Subcutaneous abdominal adipose tissue (tissue), 5 donors: ENCODE measurements around the gene CSNK1D.

ENCODE experiments used
- H3K27ac ChIP-seq: one replicate; pipeline ENCODE4 v1.7.0; 2013; ENCODE audit warnings: low read depth, mild to moderate bottlenecking, inconsistent platforms, low read length, moderate library complexity
- H3K27me3 ChIP-seq, 5 donors: one replicate each; pipeline ENCODE4 v1.7.0; 2013; ENCODE audit warnings: low read length in 5 of 5, inconsistent platforms in 1 of 5; ENCODE audit not compliant: control insufficient read depth in 5 of 5, insufficient read depth in 4 of 5
- H3K36me3 ChIP-seq, 5 donors: one replicate each; pipeline ENCODE4 v1.7.0; 2013; ENCODE audit warnings: low read length in 5 of 5; ENCODE audit not compliant: control insufficient read depth in 5 of 5, insufficient read depth in 5 of 5
- H3K4me1 ChIP-seq, 5 donors: one replicate each; pipeline ENCODE4 v1.7.0; 2013; ENCODE audit warnings: low read length in 5 of 5, mild to moderate bottlenecking in 3 of 5, moderate library complexity in 1 of 5; ENCODE audit not compliant: control insufficient read depth in 5 of 5, insufficient read depth in 5 of 5
- H3K4me3 ChIP-seq, 5 donors: one replicate each; pipeline ENCODE4 v1.7.0; 2013; ENCODE audit warnings: low read length in 5 of 5, low read depth in 1 of 5
- H3K9ac ChIP-seq, 5 donors: one replicate each; pipeline ENCODE4 v1.7.0; 2013; ENCODE audit warnings: low read length in 5 of 5, mild to moderate bottlenecking in 4 of 5, moderate library complexity in 3 of 5
- H3K9me3 ChIP-seq, 5 donors: one replicate each; pipeline ENCODE4 v1.7.0; 2013; ENCODE audit warnings: low read length in 5 of 5; ENCODE audit not compliant: control insufficient read depth in 5 of 5
- donor health status: healthy.
- donor health status: healthy.
- donor health status: healthy.
- donor health status: healthy.
- donor health status: healthy.

CSNK1D gene

DNA sequence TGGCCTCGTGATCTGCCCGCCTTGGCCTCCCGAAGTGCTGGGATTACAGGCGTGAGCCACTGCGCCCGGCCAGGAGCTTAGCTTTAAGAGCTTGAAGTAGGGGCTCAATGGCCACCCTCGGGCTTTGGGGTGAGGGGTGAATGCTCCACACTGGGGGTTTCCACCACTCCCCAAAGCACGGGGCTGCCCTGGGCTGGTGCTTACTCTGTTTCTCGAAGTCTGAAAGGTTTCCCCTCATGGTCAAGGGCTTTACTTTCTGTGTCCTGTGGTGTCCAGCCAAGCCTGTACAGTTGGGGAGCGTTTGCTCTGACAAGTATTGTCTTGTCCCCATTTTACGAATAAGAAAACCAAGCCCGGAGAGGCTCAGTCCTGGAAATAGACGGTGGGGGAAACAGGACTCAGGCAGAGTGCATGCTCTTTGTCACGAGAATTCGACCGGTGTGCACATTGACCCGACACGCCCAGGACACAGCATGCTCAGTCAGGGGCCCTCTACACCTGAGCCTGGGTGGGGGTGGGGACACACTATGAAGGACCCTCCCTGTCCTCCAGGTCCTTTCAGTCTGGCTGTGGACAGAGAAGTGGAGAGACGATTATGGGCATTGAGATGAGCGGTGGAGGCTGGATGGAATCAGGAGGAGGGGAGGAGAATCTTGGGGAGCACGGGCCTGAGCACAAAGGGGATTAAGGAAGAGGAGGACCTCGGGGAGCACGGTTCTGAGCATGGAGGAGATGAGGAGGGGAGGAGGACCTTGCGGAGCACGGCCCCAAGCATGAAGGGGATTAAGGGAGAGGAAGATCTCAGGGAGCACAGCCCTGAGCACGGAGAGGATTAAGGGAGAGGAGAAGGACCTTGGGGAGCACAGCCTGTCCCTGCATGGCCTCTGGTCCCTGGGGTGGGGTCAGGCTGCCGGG lies 36.4 kb upstream of the CSNK1D start:
- H3K36me3 ChIP-seq, result no peaks in the 10 kb centered on the region
- H3K9ac ChIP-seq, result no peak overlapping the region
- H3K27ac ChIP-seq, result no peak overlapping the region
- no peak overlapping the region for H3K4me3 ChIP-seq
- H3K9me3 ChIP-seq, result no peaks in the 10 kb centered on the region
- H3K4me1 ChIP-seq, result peaks cover 0 to 8% (median 0%) of the 10 kb centered on the region in 5 donors
- peaks cover 24 to 37% (median 29%) of the 10 kb centered on the region in 5 donors for H3K27me3 ChIP-seq

GRCh38 chr17:82305727-82306300 lies 32.3 kb upstream of the CSNK1D start:
- peaks cover 0 to 6% (median 2%) of the 10 kb centered on the region in 5 donors for H3K4me1 ChIP-seq
- no peak overlapping the region for H3K9ac ChIP-seq
- H3K9me3 ChIP-seq, result no peaks in the 10 kb centered on the region
- H3K36me3 ChIP-seq, result no peaks in the 10 kb centered on the region
- no peak overlapping the region for H3K27ac ChIP-seq
- peaks cover 16 to 34% (median 17%) of the 10 kb centered on the region in 5 donors for H3K27me3 ChIP-seq
- H3K4me3 ChIP-seq, result no peak overlapping the region

GRCh38 chr17:82304826-82305726 lies 31.6 kb upstream of the CSNK1D start:
- no peak overlapping the region for H3K27ac ChIP-seq
- H3K4me3 ChIP-seq, result no peak overlapping the region
- no peak overlapping the region for H3K9ac ChIP-seq
- no peaks in the 10 kb centered on the region for H3K36me3 ChIP-seq
- H3K27me3 ChIP-seq, result peaks cover 9 to 27% (median 10%) of the 10 kb centered on the region in 5 donors
- H3K4me1 ChIP-seq, result peaks cover 0 to 9% (median 3%) of the 10 kb centered on the region in 5 donors
- H3K9me3 ChIP-seq, result no peaks in the 10 kb centered on the region

- Histone ChIP-seq H3K27ac (no peak overlapping the region), H3K9me3 (no peaks in the 10 kb centered on the region), H3K4me3 (no peak overlapping the region), H3K4me1 (peaks cover 0 to 9% (median 3%) of the 10 kb centered on the region in 5 donors), H3K36me3 (no peaks in the 10 kb centered on the region), H3K27me3 (peaks cover 3 to 21% (median 7%) of the 10 kb centered on the region in 5 donors), H3K9ac (no peak overlapping the region)
These were observed 30.7 kb upstream of the CSNK1D start for GRCh38 chr17:82303944-82304808.

- Histone ChIP-seq H3K27ac (no peak overlapping the region), H3K36me3 (no peaks in the 10 kb centered on the region), H3K27me3 (peaks cover 3 to 21% (median 7%) of the 10 kb centered on the region in 5 donors), H3K4me3 (no peak overlapping the region), H3K4me1 (peaks cover 0 to 18% (median 9%) of the 10 kb centered on the region in 5 donors), H3K9ac (no peak overlapping the region), H3K9me3 (no peaks in the 10 kb centered on the region)
These were observed 29.8 kb upstream of the CSNK1D start for GRCh38 chr17:82302991-82303943.

- H3K36me3 ChIP-seq, result no peaks in the 10 kb centered on the region
- H3K9ac ChIP-seq, result no peak overlapping the region
- no peak overlapping the region for H3K27ac ChIP-seq
- peaks cover 0 to 21% (median 7%) of the 10 kb centered on the region in 5 donors for H3K27me3 ChIP-seq
- no peak overlapping the region for H3K4me3 ChIP-seq
- peaks cover 0 to 25% (median 16%) of the 10 kb centered on the region in 5 donors for H3K4me1 ChIP-seq
- H3K9me3 ChIP-seq, result no peaks in the 10 kb centered on the region
These were observed 29.1 kb upstream of the CSNK1D start for GRCh38 chr17:82302568-82302963.

DNA sequence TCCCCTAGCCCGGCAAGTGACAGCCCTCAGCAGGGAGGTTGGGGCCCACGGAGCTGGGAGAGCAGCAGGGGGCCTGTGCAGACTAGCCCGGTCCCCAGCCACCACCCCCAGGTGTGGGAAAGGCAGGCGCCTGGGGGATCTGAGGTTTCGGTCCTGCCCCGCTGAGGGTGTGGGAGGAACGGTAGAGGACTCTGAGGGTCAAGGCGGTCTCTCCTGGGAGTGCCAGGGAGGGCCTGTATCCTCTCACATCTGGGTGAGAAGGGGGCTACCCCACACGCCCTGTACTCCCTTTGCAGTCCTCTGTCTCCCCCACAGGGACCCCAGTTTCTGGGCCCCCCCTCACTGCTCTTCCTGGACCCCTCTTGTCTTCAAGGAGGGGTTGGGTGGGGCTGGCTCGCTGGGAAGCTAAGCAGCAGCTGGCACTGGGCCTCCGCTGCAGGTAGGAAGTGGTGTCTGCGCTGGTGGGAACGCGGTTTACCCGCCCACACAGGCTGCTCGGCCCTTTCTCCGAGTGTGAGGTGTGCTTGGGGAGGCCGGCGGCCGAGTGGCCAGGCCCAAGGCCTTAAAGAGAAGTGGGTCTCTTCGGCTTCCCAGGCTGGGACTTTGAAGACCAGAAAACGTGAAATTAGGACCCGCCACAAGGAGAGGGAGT lies 28.5 kb upstream of the CSNK1D start:
- Histone ChIP-seq H3K9ac (no peak overlapping the region), H3K36me3 (no peaks in the 10 kb centered on the region), H3K27ac (no peak overlapping the region), H3K4me3 (no peak overlapping the region), H3K4me1 (peaks cover 1 to 31% (median 21%) of the 10 kb centered on the region in 5 donors), H3K9me3 (no peaks in the 10 kb centered on the region), H3K27me3 (peaks cover 0 to 21% (median 9%) of the 10 kb centered on the region in 5 donors)

DNA sequence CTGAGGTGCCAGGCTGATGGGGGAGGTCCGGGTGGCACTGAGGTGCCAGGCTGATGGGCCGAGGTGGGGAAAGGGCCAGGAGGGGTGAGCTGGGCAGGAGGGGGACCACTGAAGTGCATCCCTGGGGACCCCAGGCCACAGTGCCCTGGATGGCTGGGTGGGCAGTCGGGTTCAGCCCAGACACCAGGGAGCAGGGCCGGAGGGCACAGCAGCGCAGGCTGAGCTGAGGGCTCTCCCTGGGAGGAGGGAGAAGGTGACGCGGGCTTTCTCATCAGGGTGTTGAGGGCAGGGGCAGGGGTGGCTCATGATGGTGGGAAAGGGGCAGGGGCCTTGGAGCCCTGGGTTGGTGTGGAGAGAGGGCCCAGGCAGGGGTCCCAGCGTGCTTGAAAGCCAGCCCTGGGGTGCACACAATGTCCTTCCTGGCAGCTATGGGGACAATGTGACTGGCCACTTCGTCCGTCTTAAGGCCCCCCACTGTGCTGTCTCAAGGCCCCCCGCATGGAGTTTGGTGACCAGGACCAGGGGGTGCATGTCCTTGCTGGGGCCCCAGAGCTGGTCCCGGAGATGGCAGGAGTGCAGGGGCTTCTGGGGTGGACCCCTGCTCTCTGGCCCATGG lies 27.9 kb upstream of the CSNK1D start:
- H3K27me3 ChIP-seq, result peaks cover 0 to 21% (median 9%) of the 10 kb centered on the region in 5 donors
- H3K9ac ChIP-seq, result no peak overlapping the region
- H3K4me3 ChIP-seq, result no peak overlapping the region
- H3K9me3 ChIP-seq, result no peaks in the 10 kb centered on the region
- H3K27ac ChIP-seq, result no peak overlapping the region
- H3K36me3 ChIP-seq, result no peaks in the 10 kb centered on the region
- peaks cover 3 to 36% (median 25%) of the 10 kb centered on the region in 5 donors for H3K4me1 ChIP-seq
